GM18519 (cell line): ENCODE measurements around the gene COTL1.

Experiments
- ATAC-seq: cut with Tn5 transposase; IDR thresholded peaks from one replicate; pipeline ENCODE4 v1.9.1; 2021; ENCODE audit warnings: mild to moderate bottlenecking, moderate library complexity; ENCODE audit not compliant: unreplicated experiment, low FRiP score

COTL1 gene, protein sequence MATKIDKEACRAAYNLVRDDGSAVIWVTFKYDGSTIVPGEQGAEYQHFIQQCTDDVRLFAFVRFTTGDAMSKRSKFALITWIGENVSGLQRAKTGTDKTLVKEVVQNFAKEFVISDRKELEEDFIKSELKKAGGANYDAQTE

DNA sequence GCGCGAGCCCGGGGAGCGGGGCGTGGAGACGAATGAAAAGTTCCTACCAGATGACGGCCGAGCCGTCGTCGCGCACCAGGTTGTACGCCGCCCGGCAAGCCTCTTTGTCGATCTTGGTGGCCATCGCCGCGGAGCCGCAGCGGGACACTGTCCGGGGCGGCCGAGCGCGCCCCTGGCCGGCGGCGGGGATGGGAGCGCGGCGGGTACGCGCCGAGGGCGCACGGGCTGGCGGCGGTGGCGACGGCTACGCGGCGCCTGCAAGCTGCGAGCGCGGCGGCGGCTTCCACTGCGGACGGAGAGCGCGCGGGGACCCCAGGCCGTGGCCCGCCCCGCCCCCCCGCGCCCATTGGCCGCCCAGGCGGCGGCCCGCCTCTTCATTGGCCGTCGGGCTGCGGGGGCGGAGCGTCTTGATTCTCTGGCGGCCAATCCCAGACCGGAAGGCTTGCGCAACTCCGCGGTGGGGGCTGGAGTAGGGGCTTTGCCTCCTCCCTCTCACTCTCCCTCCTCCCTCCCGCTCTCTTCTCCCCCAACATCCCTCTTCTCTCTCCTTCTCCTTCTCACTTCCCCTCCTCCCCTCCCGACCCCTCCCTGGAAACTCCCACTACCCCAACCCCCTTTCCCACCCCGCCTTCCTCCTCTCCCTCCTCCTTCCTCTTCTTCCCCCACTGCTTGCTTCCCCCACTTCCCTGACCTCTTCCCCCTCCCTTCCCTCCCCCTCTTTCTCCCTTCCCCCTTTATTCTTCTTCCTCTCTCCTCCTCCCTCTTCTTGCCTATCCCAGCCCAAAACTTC lies at the start of gene COTL1:
TSS of gene COTL1 (minus strand) at position 288 of the 790 bp plus-strand sequence. CDS start at position 124, 164 bp downstream.
- ATAC-seq: peak; percentile 57

DNA sequence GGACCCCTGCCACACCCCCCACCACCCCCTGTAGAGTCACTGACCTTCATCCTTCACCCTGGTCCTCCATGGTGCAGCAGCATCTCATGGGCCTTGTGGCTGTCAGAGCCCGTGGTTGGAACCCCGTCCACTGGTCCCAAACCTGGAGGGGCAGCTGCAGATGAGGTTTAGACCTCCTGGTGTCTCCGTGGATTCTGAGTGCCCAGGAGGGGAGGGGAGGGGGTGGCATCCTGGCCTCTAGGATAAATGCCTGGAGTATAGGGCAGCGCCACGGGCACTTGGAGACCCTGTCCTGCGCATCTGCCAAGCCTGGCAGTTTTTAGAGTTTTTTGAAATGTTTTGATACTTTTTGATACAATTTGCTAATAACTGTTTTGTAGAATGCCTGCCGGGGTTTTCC lies 48.0 kb upstream of the COTL1 start:
- no peak for ATAC-seq

DNA sequence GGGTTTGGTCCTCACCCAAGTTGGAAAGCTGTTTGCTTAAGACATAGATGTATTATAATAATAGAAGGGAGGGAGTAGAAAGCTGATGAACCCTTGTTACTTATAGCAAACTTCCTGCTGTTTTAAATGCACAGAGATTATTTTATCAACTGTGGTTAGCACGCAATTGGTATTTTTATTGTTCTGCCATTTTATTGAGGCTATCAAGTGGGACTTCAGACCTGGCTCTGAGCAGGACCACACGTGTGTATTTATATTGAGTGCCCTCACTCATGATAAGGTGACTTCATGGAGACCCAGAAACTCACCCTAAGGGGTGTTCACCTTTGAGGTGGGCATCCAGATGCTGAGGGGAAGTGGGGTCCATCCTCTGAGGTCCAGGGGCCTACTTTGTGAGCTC lies 47.5 kb upstream of the COTL1 start:
- no peak for ATAC-seq

DNA sequence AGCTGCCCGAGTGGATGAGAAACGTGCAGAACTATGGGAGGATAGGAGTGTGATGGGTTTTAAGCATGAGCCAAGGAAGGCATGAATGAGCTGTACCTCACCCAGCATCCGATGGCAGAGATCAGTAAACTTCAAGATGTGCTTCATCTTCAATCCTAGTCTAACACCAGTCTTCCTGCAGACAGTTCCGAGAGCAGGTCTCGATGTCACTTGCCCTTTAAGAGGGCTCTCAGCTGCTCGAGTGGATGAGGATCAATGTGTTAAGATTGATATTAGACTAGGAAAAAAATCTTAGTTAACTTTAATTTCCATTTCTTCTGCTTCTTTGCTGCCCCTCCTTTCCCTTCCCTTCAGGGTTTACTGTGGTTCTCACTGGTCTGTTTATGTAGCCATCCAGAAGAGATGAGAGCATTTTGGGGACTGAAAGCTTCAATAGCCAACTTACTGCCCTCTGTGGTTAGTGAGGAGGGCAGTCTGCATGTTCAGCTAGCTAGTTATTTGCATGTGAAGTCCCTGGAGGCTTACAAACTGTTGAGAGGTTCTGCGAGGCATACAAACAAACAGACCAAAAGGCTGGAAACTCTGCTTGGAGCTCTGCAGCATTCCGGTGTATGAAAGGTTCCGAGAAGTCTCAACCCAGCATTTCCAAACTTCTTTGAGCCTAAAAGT lies 45.7 kb upstream of the COTL1 start:
- ATAC-seq: no peak

DNA sequence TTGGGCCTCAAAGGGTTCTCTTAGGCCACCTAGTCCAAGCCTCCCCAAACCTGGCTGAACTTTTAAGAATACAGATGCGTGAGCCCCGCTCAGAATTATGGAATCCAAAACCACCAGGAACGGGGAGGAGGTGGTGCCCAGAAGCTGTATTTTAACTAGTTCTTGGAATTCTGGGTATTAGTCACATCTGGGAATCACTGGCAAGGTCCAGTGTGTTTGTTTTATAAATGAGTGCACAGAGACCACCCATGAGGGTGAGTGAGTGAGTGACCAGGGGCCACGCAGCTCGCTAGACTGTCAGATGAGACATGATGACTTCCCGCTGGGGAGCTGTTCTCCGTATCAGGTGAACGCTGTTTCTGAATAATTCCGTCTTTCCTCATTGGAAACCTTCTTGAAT lies 44.6 kb upstream of the COTL1 start:
- no peak for ATAC-seq

DNA sequence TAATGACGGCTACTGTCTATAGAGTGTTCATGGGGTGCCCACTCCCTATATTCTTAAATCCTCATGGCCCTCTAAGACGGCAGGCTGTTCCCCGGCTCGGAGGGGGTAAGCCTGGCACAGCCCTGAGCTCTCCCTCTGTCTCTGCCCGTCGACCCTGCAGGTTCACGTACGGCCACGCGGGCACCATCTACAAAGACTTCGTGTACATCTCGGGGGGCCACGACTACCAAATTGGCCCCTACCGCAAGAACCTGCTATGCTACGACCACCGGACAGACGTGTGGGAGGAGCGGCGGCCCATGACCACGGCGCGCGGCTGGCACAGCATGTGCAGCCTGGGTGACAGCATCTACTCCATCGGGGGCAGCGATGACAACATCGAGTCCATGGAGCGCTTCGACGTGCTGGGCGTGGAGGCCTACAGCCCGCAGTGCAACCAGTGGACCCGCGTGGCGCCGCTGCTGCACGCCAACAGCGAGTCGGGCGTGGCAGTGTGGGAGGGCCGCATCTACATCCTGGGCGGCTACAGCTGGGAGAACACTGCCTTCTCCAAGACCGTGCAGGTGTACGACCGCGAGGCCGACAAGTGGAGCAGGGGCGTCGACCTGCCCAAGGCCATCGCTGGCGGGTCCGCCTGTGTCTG lies 43.7 kb upstream of the COTL1 start:
- ATAC-seq: no peak

DNA sequence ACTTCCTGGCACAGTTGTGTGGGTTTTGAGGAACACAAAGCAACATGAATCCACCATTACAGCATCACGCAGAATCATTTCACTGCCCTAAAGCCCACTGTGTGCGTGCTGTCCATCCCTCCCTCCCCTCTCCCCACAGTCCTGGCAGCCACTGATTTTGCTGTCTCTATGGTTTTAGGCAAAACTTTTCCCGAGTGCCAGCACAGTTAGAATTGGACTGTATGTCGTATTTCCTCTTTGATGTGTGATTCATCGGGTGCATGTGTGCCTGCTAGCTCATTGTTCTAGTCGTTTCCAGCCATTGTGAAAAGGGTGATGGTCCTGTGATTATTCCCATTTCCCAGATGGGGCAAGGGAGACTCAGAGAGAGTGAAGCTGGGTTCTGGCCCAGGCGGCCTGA lies 43.1 kb upstream of the COTL1 start:
- no peak for ATAC-seq

DNA sequence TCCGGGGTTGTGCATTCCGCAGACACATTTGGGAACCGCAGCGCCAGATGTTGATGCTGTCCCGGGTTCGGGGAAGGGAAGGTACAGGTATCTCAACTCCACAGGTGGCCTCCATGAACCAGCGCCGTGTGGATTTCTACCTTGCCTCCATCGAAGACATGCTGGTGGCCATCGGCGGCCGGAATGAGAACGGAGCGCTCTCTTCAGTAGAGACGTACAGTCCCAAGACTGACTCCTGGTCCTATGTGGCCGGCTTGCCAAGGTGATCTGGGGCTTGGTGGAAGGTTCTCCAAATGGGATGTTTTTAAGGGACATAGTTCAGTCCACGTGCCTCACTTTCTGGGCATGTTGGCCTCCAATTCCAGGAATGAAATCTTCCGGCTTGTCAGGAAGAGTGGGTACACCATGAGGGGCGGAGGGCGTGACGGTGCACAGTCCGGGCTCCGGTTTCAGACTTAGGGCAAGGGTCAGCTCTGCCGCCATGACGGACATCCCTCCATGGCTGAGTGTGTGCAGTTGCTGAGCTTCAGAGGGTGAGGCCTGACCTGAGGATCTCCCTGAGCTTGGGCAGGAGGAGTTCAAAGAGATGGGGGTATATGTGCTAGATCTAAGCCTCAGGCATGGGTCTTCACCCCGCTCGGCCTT lies 41.9 kb upstream of the COTL1 start:
- ATAC-seq: no peak

DNA sequence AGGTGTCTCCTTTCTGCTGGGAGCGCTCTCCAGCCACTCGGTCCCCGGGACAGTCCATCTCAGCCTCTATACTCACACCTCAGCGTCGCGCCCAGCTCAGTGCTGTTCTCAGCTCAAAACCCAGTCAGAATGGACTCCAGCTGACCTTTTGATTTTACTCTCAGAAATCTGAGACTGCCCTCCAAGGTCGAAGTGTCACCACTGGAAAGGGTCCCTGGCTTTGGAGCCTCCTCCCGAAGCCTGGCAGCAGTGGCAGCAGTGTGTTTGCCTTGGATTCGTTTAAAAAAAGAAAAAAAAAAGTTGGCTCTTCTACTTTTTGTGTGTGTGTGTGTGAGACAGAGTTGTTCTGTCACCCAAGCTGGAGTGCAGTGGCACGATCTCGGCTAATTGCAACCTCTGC lies 40.8 kb upstream of the COTL1 start:
- no peak for ATAC-seq

DNA sequence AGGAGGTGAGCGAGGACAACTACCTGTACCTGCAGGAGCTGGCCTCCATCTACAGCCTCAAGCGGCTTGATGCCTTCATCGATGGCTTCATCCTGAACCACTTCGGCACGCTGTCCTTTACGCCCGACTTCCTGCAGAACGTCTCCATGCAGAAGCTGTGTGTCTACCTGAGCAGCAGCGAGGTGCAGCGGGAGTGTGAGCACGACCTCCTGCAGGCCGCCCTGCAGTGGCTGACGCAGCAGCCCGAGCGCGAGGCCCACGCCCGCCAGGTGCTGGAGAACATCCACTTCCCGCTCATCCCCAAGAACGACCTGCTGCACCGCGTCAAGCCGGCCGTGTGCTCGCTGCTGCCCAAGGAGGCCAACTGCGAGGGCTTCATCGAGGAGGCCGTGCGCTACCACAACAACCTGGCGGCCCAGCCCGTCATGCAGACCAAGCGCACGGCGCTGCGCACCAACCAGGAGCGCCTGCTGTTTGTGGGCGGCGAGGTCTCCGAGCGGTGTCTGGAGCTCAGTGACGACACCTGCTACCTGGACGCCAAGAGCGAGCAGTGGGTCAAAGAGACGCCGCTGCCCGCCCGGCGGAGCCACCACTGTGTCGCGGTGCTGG lies 39.5 kb upstream of the COTL1 start:
- no peak for ATAC-seq

DNA sequence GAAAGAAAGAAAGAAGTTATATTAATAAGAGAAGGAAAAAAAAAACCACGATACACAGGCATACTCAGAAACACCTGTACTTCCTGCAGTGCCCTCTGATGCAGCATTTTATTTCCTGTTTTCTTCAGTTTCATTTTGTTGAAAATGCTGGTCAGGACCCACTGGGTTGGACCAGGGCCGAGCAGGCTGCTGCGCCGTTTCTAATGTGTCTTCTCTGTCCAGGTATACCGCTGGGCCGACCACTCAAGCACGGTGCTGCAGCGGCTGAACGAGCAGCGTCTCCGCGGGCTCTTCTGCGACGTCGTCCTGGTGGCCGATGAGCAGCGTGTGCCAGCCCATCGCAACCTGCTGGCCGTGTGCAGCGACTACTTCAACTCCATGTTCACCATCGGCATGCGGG lies 38.8 kb upstream of the COTL1 start:
- ATAC-seq: no peak

DNA sequence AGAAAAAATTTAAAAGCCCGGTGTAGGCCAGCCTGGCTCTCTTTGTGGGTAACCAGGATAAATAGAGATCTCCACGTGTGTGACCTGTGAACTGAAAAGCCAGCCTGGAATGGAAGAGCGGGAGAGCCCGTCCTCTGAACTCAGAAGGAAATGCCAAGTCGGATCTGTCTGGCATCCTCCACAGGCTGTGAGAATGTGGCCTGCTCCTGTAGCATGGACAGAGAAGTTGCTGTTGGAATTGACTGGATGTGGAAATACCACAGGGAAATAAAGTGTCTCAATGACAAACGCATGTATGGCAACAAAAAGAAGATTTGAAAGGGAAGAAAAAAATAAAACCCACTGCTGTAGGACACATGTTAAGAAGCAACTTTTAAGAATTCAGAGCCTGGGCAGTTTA lies 37.1 kb upstream of the COTL1 start:
- no peak for ATAC-seq

DNA sequence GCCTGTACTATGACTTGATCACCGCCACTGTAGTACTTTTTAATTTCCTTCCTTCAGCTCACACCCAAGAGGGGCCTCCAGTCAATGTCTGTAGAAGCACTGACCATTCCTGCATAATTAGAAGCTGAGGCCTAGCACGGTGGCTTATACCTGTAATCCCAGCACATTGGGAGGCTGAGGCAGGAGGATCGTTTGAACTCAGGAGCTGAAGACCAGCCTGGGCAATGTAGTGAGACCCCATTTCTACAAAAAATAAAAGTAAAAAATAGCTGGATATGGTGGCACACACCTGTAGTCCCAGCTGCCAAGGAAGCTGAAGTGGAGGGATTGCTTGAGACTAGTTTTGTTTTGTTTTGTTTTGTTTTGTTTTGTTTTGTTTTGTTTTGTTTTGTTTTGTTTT lies 36.4 kb upstream of the COTL1 start:
- ATAC-seq: no peak

DNA sequence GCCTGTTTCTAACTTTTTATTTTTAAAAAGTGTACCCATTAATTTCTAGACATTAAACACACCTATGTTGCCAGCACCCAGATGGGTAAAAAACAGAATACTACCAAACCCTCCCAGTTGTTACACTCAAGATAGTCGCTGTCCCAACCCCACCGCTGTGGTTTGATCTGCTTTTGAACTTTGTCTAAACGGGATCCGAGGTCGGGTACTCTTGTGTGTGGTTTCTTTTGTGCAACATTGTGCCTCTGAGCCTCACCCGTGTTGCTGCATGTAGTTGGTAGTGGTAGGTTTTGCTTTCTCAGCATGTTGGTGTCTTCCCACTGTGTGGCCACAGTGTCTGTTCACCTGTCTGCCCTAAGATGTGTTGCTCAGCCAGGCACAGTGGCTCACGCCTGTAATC lies 34.7 kb upstream of the COTL1 start:
- ATAC-seq: no peak

DNA sequence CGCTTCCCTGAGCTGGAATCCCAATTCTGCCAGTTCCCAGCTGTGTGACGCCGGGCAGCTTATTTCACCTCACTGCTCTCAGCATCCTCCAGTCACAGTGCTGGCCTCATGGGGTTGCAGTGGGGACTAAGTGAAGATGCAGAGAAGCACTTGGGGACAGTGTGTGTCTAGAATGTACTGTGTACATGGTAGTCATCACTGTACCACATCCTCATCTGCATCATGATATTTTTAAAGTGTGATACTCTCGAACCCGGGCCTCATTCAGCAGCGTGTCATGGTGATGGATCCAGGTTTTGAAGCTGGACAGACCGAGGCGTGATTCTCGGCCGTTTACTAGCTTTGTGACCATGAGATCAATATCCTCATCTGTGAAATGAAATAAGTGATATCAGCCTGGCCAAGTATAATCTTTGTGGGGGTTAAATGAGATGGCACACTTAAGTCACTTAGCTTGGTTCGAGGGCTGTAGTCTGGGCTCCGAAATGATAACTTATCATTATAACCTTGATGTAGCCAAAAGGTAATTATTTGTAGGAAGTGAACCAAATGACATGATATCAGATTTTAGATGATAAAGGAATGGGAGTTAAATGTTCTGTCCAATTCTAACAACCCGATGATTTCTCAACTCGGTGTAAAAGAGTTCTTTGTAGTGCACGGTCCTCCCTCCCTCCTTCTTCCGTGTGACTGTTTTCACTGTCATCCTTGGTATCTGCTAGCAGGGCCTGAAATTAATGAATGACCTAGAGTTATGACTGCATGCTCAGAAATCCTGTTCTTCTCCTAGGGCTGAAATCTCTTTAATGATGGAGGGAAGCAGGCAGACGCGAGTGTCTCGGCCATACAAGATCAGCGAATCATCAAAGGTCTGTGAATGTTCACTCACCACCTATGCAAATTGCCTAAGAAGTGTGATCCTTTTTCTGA lies 32.4 kb upstream of the COTL1 start:
- ATAC-seq: no peak

DNA sequence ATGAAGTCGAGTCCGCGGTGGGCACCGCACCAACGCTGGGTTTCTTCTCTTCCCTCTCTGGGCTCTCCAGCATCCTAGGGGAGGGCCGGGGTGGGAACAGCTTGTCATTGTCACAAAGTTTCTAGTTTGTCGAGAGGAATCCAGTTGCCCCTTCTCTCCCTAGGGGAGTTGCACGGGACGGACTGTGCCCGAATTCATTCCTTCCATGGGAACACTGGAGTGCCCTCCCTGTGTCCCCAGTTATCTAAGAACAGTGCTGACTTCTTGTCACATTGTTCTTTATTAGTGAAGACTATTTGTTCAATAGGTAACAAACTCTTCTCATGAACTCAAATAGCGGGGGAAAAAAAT lies 31.6 kb upstream of the COTL1 start:
- no peak for ATAC-seq

DNA sequence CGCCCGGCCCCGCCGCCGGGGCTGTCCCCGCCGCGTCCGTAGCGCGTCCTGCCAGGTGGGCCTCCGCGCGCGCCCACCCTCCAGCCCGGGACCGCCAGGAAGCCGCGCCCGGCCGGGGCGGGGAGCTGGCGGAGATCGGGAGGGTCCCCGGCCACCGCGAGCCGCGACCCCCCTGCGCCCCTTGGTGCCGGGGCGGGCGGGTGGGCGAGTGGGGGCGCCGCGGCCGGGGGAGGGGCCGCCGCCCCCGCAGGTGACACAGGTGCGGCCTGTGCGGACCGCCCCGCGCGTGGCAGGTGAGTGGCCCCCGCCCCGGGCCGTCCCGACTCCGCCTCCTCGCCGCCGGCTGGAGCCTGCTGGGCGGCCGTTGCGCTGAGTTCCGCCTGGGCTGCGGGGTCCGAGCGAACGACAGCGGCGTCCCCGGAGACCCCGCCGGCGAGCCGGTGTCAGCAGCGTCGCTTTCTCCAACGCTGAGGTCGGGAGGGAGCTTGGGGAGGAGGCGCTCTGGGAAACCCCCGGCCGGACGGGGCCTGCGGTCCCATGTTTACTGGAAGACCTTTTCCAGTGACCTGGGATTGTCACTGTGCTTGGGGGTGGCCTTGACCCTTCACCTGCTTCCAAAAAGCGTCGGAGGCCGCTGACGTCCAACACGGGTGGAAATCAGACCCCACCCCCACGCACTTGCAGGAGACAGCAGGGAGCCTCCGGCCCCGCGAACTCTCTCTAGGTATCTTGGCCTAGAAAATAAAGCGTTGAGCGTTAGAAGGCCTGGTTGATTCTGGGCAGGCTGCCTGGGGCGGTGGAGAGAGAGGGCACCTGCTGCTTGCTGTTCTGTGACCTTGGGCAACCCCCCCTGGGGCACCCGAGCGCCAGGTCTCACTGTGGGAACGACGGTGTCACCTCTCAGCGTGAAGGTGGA lies 31.0 kb upstream of the COTL1 start:
- ATAC-seq: peak; percentile 43

DNA sequence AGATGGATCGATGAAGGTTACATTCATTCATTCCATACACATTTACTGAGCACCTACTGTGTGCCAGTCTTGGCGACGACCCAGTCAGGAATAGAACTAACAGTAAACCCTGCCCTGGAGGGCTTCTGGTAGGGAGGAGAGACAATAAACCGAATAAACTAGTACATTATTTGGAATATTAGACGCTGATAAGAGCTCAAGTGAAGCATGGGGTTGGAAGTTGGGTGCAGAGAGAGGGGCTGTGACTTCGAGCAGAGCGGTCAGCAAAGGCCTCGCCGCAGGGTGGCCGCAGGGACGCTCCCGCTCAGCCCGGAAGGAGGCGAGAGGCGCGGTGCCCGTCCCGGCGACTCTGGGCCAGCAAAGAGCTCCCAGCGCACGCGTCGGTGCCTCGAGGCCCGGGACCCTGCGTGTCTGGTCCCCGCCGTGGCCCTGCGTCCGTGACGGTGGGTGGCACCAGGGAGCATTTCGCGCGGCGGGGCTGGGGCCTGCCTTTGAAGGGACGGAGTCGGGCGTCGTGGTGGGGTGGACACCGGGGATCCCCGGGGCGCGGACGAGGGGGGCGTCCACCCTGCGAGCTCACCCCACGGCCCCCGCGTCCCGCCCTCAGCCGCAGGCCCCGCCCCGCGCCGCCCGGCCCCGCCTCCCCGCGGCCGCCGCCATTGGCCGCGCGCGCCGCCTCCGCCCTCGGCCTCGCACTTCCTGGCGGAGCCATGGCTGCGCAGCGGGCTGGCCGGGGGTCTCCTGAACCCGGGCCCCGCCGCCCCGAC lies 30.1 kb upstream of the COTL1 start, which contains the start of gene KLHL36:
TSS of gene KLHL36 (plus strand) at position 684 of the 767 bp plus-strand sequence. CDS start 2,357 bp downstream, outside the sequence.
- peak; percentile 44 for ATAC-seq
